ENCODE data around the gene BMPR2.

GRCh38 chr2:202432776-202433175 is 56.6 kb downstream of the BMPR2 start:
- TF ChIP-seq FOSL2 (IDR thresholded peaks at IDR 0.05; ENCODE audit: borderline replicate concordance, low read depth) (no peak), YY1 (IDR thresholded peaks at IDR 0.05; ENCODE audit: low read depth) (no peak), EZH2phosphoT487 (IDR thresholded peaks at IDR 0.05; ENCODE audit: borderline replicate concordance, low read depth) (no peak), ZBTB33 (IDR thresholded peaks at IDR 0.05; ENCODE audit: borderline replicate concordance, low read depth) (no peak)
- TF ChIP-seq, protein P1, sequence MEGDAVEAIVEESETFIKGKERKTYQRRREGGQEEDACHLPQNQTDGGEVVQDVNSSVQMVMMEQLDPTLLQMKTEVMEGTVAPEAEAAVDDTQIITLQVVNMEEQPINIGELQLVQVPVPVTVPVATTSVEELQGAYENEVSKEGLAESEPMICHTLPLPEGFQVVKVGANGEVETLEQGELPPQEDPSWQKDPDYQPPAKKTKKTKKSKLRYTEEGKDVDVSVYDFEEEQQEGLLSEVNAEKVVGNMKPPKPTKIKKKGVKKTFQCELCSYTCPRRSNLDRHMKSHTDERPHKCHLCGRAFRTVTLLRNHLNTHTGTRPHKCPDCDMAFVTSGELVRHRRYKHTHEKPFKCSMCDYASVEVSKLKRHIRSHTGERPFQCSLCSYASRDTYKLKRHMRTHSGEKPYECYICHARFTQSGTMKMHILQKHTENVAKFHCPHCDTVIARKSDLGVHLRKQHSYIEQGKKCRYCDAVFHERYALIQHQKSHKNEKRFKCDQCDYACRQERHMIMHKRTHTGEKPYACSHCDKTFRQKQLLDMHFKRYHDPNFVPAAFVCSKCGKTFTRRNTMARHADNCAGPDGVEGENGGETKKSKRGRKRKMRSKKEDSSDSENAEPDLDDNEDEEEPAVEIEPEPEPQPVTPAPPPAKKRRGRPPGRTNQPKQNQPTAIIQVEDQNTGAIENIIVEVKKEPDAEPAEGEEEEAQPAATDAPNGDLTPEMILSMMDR (IDR thresholded peaks at IDR 0.05) = no peak
- TF ChIP-seq, protein P2, sequence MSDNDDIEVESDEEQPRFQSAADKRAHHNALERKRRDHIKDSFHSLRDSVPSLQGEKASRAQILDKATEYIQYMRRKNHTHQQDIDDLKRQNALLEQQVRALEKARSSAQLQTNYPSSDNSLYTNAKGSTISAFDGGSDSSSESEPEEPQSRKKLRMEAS (IDR thresholded peaks at IDR 0.05; ENCODE audit: low read depth) = no peak
